Measurements from ENCODE around the gene DNASE1L3. TPM values are rescaled to one million over a fixed set of nuclear protein-coding genes. Genes with fewer than 3 reads are reported as not detected.

Gene DNASE1L3
- total and polyA plus RNA-seq, 2 of the 8 experiments (the other 6 are each of a cell fraction or from before 2014, with no cell fraction given), result not detected

DNA sequence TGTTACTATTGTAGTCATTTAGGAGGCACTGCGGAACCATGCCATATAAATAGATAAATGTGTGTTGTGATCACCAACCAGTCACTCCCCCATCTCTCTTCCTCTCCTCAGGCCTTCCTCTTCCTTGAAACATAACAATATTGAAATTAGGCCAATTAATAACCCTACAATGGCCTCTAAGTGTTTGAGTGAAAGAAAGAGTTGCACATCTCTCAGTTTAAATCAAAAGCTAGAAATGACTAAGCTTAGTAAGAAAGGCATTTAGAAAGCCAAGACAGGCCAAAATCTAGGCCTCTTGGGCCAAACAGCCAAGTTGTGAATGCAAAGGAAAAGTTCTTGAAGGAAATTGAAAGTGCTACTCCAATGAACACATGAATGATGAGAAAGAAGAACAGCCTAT lies 8.1 kb upstream of the DNASE1L3 start (continued):
- no peak for TF ChIP-seq GABPA (IDR thresholded peaks at IDR 0.05; ENCODE audit: borderline replicate concordance, insufficient read depth, low read length)
- TF ChIP-seq, protein P1, sequence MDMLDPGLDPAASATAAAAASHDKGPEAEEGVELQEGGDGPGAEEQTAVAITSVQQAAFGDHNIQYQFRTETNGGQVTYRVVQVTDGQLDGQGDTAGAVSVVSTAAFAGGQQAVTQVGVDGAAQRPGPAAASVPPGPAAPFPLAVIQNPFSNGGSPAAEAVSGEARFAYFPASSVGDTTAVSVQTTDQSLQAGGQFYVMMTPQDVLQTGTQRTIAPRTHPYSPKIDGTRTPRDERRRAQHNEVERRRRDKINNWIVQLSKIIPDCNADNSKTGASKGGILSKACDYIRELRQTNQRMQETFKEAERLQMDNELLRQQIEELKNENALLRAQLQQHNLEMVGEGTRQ (IDR thresholded peaks at IDR 0.05; ENCODE audit: low read length), result no peak
- TF ChIP-seq, protein P2, sequence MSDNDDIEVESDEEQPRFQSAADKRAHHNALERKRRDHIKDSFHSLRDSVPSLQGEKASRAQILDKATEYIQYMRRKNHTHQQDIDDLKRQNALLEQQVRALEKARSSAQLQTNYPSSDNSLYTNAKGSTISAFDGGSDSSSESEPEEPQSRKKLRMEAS (IDR thresholded peaks at IDR 0.05), result no peak
- TF ChIP-seq YY1 (IDR thresholded peaks at IDR 0.05; ENCODE audit: low read depth, low read length), result no peak
- TF ChIP-seq POLR2AphosphoS5 (IDR thresholded peaks at IDR 0.05; ENCODE audit: low read depth, low read length), result no peak
- no peak for TF ChIP-seq GTF2F1 (IDR thresholded peaks at IDR 0.05; ENCODE audit: borderline replicate concordance, low read depth, low read length)
- no peak for TF ChIP-seq PHF8 (conservative IDR thresholded peaks at IDR 0.05; ENCODE audit: low read depth, low read length)

All from H1 (cell line).